HEK293 (cell line): ENCODE results near the gene TPD52L2.
A peak's percentile ranks its signal among the peaks of the same experiment; 100 is the strongest.

Experiments
- CTCF ChIA-PET: fragments of 350-600 bp; formaldehyde crosslinking; extraction: SDS; loops from one replicate; lab custom pipeline; 2021; ENCODE audit warnings: antibody characterized with exemption; lab: Yijun Ruan, JAX
- POLR2A ChIA-PET: fragments of 300-600 bp; formaldehyde crosslinking; extraction: SDS; loops from one replicate; lab custom pipeline; 2020; ENCODE audit warnings: antibody characterized with exemption, inconsistent platforms; lab: Yijun Ruan, JAX
- H3K27ac ChIP-seq: fragments of 200-500 bp; sonication (Bioruptor generic); 2 replicates; pipeline ENCODE4 v1.5.1; 2014; ENCODE audit warnings: low read depth, low read length, control low read depth, inconsistent platforms; ENCODE audit errors: extremely low read depth
- H3K36me3 ChIP-seq, 2 experiments: fragments of 200-500 bp in 1 of 2; sonication (Bioruptor generic) in 1 of 2; 1 replicate in 1 of 2; 2 replicates in 1 of 2; pipeline ENCODE4 v1.5.1; 2014 to 2017; ENCODE audit warnings: inconsistent platforms in 2 of 2, low read length in 2 of 2; ENCODE audit not compliant: control insufficient read depth in 2 of 2, insufficient read depth in 1 of 2
- H3K4me1 ChIP-seq: fragments of 200-500 bp; sonication (Bioruptor generic); 2 replicates; pipeline ENCODE4 v1.5.1; 2014; ENCODE audit warnings: mild to moderate bottlenecking, low read length, inconsistent platforms; ENCODE audit not compliant: control insufficient read depth, insufficient read depth
- H3K4me3 ChIP-seq: 2 replicates; pipeline ENCODE4 v1.5.1; 2011; ENCODE audit warnings: low read depth, mild to moderate bottlenecking, control low read depth, low read length, moderate library complexity
- H3K9me3 ChIP-seq: fragments of 200-500 bp; sonication (Bioruptor generic); 2 replicates; pipeline ENCODE4 v1.5.1; 2014; ENCODE audit warnings: low read depth, low read length, inconsistent platforms; ENCODE audit not compliant: control insufficient read depth, insufficient read depth
- GFI1B ChIP-seq: fragments of 450-650 bp; formaldehyde crosslinking; IDR thresholded peaks from 2 replicates; pipeline ENCODE4 v1.5.1; 2016; ENCODE audit warnings: missing biosample characterization, missing genetic modification characterization
- KLF9 ChIP-seq: fragments of 450-650 bp; formaldehyde crosslinking; IDR thresholded peaks from 2 replicates; pipeline ENCODE4 v1.5.1; 2016; ENCODE audit warnings: missing biosample characterization, missing genetic modification characterization, low read depth
- PRDM4 ChIP-seq: fragments of 450-650 bp; formaldehyde crosslinking; IDR thresholded peaks from 2 replicates; pipeline ENCODE4 v1.5.1; 2017; ENCODE audit warnings: missing biosample characterization, missing genetic modification characterization
- ZNF112 ChIP-seq: fragments of 450-650 bp; formaldehyde crosslinking; IDR thresholded peaks from 2 replicates; pipeline ENCODE4 v1.5.0; 2017; ENCODE audit warnings: missing biosample characterization, missing genetic modification characterization
- ZNF155 ChIP-seq: fragments of 450-650 bp; formaldehyde crosslinking; IDR thresholded peaks from 2 replicates; pipeline ENCODE4 v1.5.1; 2016; ENCODE audit warnings: missing biosample characterization, missing genetic modification characterization
- ZNF266 ChIP-seq: fragments of 450-650 bp; formaldehyde crosslinking; IDR thresholded peaks from 2 replicates; pipeline ENCODE4 v1.5.1; 2016; ENCODE audit warnings: missing biosample characterization, missing genetic modification characterization, low read depth
- ZNF404 ChIP-seq: fragments of 450-650 bp; formaldehyde crosslinking; IDR thresholded peaks from 2 replicates; pipeline ENCODE4 v1.5.1; 2017; ENCODE audit warnings: missing biosample characterization, missing genetic modification characterization
- ZNF561 ChIP-seq: fragments of 450-650 bp; IDR thresholded peaks from 2 replicates; pipeline ENCODE4 v1.5.1; 2018; ENCODE audit warnings: missing biosample characterization, missing genetic modification characterization, borderline replicate concordance
- ZNF580 ChIP-seq: fragments of 450-650 bp; formaldehyde crosslinking; IDR thresholded peaks from 2 replicates; pipeline ENCODE4 v1.5.1; 2016; ENCODE audit warnings: missing biosample characterization, missing genetic modification characterization
- ZNF585B ChIP-seq: fragments of 450-650 bp; formaldehyde crosslinking; IDR thresholded peaks from 2 replicates; pipeline ENCODE4 v1.5.1; 2016; ENCODE audit warnings: missing biosample characterization, missing genetic modification characterization
- ZNF776 ChIP-seq: fragments of 450-650 bp; formaldehyde crosslinking; IDR thresholded peaks from 2 replicates; pipeline ENCODE4 v1.5.0; 2017; ENCODE audit warnings: missing biosample characterization, missing genetic modification characterization, borderline replicate concordance
- ZNF785 ChIP-seq: fragments of 450-650 bp; formaldehyde crosslinking; IDR thresholded peaks from 2 replicates; pipeline ENCODE4 v1.5.1; 2016; ENCODE audit warnings: missing biosample characterization, missing genetic modification characterization
- ZNF792 ChIP-seq: fragments of 450-650 bp; formaldehyde crosslinking; IDR thresholded peaks from 2 replicates; pipeline ENCODE4 v1.5.1; 2016; ENCODE audit warnings: missing biosample characterization, missing genetic modification characterization
- ZSCAN16 ChIP-seq: fragments of 450-650 bp; formaldehyde crosslinking; IDR thresholded peaks from 2 replicates; pipeline ENCODE4 v1.5.1; 2016; ENCODE audit warnings: missing biosample characterization, missing genetic modification characterization
- ZSCAN30 ChIP-seq: fragments of 450-650 bp; IDR thresholded peaks from 2 replicates; pipeline ENCODE4 v1.5.1; 2018; ENCODE audit warnings: missing biosample characterization, mild to moderate bottlenecking, missing genetic modification characterization, moderate library complexity
- TF ChIP-seq, protein P1 (sequence below): fragments of 450-650 bp; formaldehyde crosslinking; IDR thresholded peaks from 2 replicates; pipeline ENCODE4 v1.5.1; 2017; ENCODE audit warnings: missing biosample characterization, mild to moderate bottlenecking, missing genetic modification characterization, moderate library complexity
- TF ChIP-seq, protein P2 (sequence below): fragments of 450-650 bp; formaldehyde crosslinking; IDR thresholded peaks from 2 replicates; pipeline ENCODE4 v1.5.1; 2016; ENCODE audit warnings: missing biosample characterization, missing genetic modification characterization, borderline replicate concordance
- TF ChIP-seq, protein P3 (sequence below): fragments of 450-650 bp; formaldehyde crosslinking; conservative IDR thresholded peaks from 2 replicates; pipeline ENCODE4 v1.5.1; 2016; ENCODE audit warnings: low read depth, missing biosample characterization, missing genetic modification characterization
- TF ChIP-seq, protein P4 (sequence below): fragments of 450-650 bp; formaldehyde crosslinking; IDR thresholded peaks from 2 replicates; pipeline ENCODE4 v1.5.1; 2017; ENCODE audit warnings: missing biosample characterization, missing genetic modification characterization
- TF ChIP-seq, protein P5 (sequence below): fragments of 450-650 bp; formaldehyde crosslinking; IDR thresholded peaks from 2 replicates; pipeline ENCODE4 v1.5.1; 2016; ENCODE audit warnings: missing biosample characterization, missing genetic modification characterization, low read depth

Gene TPD52L2

GRCh38 chr20:63864978-63865640 lies at the start of gene TPD52L2:
Gene TPD52L2 (plus strand): TSS chr20:63865270. CDS start chr20:63865366, 96 bp downstream.
- CTCF ChIA-PET = interaction anchor here (0.7 to 2.3 kb wide), 14 partner anchors 36 to 384 kb away, joined by 3 to 9 read pairs (median 4); partner anchors contain the start of gene PRPF6
- TF ChIP-seq ZNF580 (tag by site-specific recombination) (no peak), ZSCAN16 (tag by site-specific recombination) (0 out of 2 replicates have a peak, but pooled peaks have one; percentile 11), ZNF404 (no peak), ZNF561 (tag by site-specific recombination) (peak; percentile 15; the same call in 1 of the 2 replicates), ZNF792 (no peak), GFI1B (tag by site-specific recombination) (no peak), ZNF266 (no peak), ZNF776 (tag by site-specific recombination) (no peak), ZNF785 (tag by site-specific recombination) (no peak), ZNF155 (tag by site-specific recombination) (no peak), PRDM4 (tag by site-specific recombination) (0 out of 2 replicates have a peak, but pooled peaks have one; percentile 15), ZNF112 (tag by site-specific recombination) (no peak), ZNF585B (tag by site-specific recombination) (no peak), KLF9 (tag by site-specific recombination) (peak; percentile 90), ZSCAN30 (tag by site-specific recombination) (peak; percentile 78; the same call in 1 of the 2 replicates)
- TF ChIP-seq, protein P1, sequence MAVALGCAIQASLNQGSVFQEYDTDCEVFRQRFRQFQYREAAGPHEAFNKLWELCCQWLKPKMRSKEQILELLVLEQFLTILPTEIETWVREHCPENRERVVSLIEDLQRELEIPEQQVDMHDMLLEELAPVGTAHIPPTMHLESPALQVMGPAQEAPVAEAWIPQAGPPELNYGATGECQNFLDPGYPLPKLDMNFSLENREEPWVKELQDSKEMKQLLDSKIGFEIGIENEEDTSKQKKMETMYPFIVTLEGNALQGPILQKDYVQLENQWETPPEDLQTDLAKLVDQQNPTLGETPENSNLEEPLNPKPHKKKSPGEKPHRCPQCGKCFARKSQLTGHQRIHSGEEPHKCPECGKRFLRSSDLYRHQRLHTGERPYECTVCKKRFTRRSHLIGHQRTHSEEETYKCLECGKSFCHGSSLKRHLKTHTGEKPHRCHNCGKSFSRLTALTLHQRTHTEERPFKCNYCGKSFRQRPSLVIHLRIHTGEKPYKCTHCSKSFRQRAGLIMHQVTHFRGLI (tag by site-specific recombination) = no peak
- TF ChIP-seq, protein P2, sequence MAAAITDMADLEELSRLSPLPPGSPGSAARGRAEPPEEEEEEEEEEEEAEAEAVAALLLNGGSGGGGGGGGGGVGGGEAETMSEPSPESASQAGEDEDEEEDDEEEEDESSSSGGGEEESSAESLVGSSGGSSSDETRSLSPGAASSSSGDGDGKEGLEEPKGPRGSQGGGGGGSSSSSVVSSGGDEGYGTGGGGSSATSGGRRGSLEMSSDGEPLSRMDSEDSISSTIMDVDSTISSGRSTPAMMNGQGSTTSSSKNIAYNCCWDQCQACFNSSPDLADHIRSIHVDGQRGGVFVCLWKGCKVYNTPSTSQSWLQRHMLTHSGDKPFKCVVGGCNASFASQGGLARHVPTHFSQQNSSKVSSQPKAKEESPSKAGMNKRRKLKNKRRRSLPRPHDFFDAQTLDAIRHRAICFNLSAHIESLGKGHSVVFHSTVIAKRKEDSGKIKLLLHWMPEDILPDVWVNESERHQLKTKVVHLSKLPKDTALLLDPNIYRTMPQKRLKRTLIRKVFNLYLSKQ (tag by site-specific recombination) = no peak
- TF ChIP-seq, protein P3, sequence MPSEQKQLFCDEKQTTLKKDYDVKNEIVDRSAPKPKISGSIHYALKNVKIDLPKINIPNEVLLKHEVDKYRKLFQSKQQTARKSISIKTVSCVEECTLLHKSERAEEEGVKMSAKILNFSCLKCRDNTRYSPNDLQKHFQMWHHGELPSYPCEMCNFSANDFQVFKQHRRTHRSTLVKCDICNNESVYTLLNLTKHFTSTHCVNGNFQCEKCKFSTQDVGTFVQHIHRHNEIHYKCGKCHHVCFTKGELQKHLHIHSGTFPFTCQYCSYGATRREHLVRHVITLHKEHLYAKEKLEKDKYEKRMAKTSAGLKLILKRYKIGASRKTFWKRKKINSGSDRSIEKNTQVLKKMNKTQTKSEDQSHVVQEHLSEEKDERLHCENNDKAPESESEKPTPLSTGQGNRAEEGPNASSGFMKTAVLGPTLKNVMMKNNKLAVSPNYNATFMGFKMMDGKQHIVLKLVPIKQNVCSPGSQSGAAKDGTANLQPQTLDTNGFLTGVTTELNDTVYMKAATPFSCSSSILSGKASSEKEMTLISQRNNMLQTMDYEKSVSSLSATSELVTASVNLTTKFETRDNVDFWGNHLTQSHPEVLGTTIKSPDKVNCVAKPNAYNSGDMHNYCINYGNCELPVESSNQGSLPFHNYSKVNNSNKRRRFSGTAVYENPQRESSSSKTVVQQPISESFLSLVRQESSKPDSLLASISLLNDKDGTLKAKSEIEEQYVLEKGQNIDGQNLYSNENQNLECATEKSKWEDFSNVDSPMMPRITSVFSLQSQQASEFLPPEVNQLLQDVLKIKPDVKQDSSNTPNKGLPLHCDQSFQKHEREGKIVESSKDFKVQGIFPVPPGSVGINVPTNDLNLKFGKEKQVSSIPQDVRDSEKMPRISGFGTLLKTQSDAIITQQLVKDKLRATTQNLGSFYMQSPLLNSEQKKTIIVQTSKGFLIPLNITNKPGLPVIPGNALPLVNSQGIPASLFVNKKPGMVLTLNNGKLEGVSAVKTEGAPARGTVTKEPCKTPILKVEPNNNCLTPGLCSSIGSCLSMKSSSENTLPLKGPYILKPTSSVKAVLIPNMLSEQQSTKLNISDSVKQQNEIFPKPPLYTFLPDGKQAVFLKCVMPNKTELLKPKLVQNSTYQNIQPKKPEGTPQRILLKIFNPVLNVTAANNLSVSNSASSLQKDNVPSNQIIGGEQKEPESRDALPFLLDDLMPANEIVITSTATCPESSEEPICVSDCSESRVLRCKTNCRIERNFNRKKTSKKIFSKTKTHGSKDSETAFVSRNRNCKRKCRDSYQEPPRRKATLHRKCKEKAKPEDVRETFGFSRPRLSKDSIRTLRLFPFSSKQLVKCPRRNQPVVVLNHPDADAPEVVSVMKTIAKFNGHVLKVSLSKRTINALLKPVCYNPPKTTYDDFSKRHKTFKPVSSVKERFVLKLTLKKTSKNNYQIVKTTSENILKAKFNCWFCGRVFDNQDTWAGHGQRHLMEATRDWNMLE (tag by site-specific recombination) = peak; percentile 87
- TF ChIP-seq, protein P4, sequence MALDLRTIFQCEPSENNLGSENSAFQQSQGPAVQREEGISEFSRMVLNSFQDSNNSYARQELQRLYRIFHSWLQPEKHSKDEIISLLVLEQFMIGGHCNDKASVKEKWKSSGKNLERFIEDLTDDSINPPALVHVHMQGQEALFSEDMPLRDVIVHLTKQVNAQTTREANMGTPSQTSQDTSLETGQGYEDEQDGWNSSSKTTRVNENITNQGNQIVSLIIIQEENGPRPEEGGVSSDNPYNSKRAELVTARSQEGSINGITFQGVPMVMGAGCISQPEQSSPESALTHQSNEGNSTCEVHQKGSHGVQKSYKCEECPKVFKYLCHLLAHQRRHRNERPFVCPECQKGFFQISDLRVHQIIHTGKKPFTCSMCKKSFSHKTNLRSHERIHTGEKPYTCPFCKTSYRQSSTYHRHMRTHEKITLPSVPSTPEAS (tag by site-specific recombination) = no peak
- TF ChIP-seq, protein P5, sequence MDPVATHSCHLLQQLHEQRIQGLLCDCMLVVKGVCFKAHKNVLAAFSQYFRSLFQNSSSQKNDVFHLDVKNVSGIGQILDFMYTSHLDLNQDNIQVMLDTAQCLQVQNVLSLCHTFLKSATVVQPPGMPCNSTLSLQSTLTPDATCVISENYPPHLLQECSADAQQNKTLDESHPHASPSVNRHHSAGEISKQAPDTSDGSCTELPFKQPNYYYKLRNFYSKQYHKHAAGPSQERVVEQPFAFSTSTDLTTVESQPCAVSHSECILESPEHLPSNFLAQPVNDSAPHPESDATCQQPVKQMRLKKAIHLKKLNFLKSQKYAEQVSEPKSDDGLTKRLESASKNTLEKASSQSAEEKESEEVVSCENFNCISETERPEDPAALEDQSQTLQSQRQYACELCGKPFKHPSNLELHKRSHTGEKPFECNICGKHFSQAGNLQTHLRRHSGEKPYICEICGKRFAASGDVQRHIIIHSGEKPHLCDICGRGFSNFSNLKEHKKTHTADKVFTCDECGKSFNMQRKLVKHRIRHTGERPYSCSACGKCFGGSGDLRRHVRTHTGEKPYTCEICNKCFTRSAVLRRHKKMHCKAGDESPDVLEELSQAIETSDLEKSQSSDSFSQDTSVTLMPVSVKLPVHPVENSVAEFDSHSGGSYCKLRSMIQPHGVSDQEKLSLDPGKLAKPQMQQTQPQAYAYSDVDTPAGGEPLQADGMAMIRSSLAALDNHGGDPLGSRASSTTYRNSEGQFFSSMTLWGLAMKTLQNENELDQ (tag by site-specific recombination) = no peak

More at GRCh38 chr20:63864978-63865640, at the start of gene TPD52L2:
- Histone ChIP-seq H3K4me3 (peak within 1 kb of the TSS; percentile 93), H3K4me1 (no peaks in the 10 kb centered on the region), H3K27ac (peak within 1 kb of the TSS; percentile 74), H3K9me3 (no peaks in the 10 kb centered on the region), H3K36me3 (peaks cover 10 to 44% of the 10 kb centered on the region in 2 experiments)
- POLR2A ChIA-PET = interaction anchor here (0.7 to 3.4 kb wide), 30 partner anchors 9 to 344 kb away, joined by 3 to 18 read pairs (median 5); partner anchors contain the start of genes ARFRP1, DNAJC5, HELZ2 and LIME1
